ENCODE results near the gene PDZRN3. TPM values are rescaled to one million over a fixed set of nuclear protein-coding genes. Genes with fewer than 3 reads are reported as not detected.

PDZRN3 gene
- total RNA-seq, 1 donor from 2014 or later: 3.4 TPM

DNA sequence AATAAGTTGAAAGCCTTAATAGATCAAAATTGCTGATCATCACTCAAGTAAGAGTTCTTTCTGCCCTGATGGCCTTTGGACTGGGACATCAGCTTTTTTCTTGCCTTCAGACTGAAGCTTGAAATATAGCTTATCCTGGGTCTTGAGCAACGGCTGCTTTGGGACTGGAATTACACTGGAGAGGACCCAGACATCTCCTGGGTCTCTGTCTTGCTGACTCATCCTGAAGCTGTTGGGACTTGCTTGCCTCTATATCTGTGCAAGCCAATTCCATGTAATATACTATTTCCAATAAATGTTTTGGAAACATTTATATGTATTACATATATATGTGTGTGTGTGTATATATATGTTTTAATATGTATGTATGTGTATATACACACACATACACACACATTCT, 260.2 kb downstream of the PDZRN3 start:
- no peaks in the 10 kb centered on the region for H3K36me3 ChIP-seq
- no peaks in the 10 kb centered on the region for H3K4me1 Mint-ChIP-seq
- H3K36me3 Mint-ChIP-seq: no peaks in the 10 kb centered on the region
- H3K4me3 ChIP-seq: no peak overlapping the region
- DNase-seq (ENCODE audit: low spot score): no peak
- no peak overlapping the region for H3K27ac Mint-ChIP-seq
- H3K9ac ChIP-seq: no peak overlapping the region
- H3K27ac ChIP-seq: no peak overlapping the region
- no peaks in the 10 kb centered on the region for H3K9me3 ChIP-seq (ENCODE audit: low read depth)
- H3K9me3 Mint-ChIP-seq: peaks cover 4% of the 10 kb centered on the region
- no peaks in the 10 kb centered on the region for H3F3A ChIP-seq (ENCODE audit: low read depth)
- H4K20me1 ChIP-seq (ENCODE audit: low read depth): no peaks in the 10 kb centered on the region
- H3K27me3 ChIP-seq: no peaks in the 10 kb centered on the region
- TF ChIP-seq, protein P1, sequence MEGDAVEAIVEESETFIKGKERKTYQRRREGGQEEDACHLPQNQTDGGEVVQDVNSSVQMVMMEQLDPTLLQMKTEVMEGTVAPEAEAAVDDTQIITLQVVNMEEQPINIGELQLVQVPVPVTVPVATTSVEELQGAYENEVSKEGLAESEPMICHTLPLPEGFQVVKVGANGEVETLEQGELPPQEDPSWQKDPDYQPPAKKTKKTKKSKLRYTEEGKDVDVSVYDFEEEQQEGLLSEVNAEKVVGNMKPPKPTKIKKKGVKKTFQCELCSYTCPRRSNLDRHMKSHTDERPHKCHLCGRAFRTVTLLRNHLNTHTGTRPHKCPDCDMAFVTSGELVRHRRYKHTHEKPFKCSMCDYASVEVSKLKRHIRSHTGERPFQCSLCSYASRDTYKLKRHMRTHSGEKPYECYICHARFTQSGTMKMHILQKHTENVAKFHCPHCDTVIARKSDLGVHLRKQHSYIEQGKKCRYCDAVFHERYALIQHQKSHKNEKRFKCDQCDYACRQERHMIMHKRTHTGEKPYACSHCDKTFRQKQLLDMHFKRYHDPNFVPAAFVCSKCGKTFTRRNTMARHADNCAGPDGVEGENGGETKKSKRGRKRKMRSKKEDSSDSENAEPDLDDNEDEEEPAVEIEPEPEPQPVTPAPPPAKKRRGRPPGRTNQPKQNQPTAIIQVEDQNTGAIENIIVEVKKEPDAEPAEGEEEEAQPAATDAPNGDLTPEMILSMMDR (IDR thresholded peaks at IDR 0.05): no peak
- no peak for TF ChIP-seq EZH2 (IDR thresholded peaks at IDR 0.05)
- no peak for TF ChIP-seq EZH2phosphoT487 (IDR thresholded peaks at IDR 0.05)
- no peaks in the 10 kb centered on the region for H3K79me2 ChIP-seq (ENCODE audit: low read depth)
- no peak overlapping the region for H3K4me2 ChIP-seq
- H2AFZ ChIP-seq (replicated peaks): no peak overlapping the region
- no peak overlapping the region for H3K4me3 Mint-ChIP-seq
- peaks cover 5% of the 10 kb centered on the region for H3K27me3 Mint-ChIP-seq (ENCODE audit: insufficient read depth, low read depth)
- H3K4me1 ChIP-seq: no peaks in the 10 kb centered on the region

DNA sequence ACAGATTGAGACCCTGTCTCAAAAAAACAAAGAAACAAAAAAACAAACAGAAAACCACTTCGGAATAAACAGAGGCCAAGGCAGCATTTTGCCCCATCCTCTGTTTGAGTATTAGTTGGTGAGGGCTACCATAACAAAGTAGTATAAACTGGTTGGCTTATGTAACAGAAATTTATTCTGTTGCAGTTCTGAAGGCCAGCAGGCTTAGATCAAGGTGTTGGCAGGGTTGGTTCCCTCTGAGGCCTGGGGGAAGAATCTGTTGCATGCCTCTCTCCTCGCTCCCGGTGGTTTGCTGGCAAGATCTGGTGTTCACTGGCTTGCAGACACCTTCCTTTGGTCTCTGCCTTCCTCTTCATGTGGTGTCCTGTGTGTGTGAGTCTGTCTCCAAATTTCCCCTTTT, 261.6 kb downstream of the PDZRN3 start:
- Histone ChIP-seq H3K79me2 (ENCODE audit: low read depth) (no peaks in the 10 kb centered on the region), H2AFZ (replicated peaks) (no peak overlapping the region), H3K9me3 (ENCODE audit: low read depth) (no peaks in the 10 kb centered on the region), H3K27me3 (no peaks in the 10 kb centered on the region), H3K36me3 (no peaks in the 10 kb centered on the region), H3K9ac (no peak overlapping the region), H3F3A (ENCODE audit: low read depth) (no peaks in the 10 kb centered on the region), H3K4me1 (no peaks in the 10 kb centered on the region), H3K27ac (no peak overlapping the region), H3K4me3 (no peak overlapping the region), H3K4me2 (no peak overlapping the region), H4K20me1 (ENCODE audit: low read depth) (no peaks in the 10 kb centered on the region)
- peaks cover 6% of the 10 kb centered on the region for H3K9me3 Mint-ChIP-seq
- no peaks in the 10 kb centered on the region for H3K36me3 Mint-ChIP-seq
- TF ChIP-seq, protein P1 (IDR thresholded peaks at IDR 0.05): no peak
- no peak for TF ChIP-seq EZH2 (IDR thresholded peaks at IDR 0.05)
- no peak for TF ChIP-seq EZH2phosphoT487 (IDR thresholded peaks at IDR 0.05)
- H3K4me1 Mint-ChIP-seq: no peaks in the 10 kb centered on the region
- no peak for DNase-seq (ENCODE audit: low spot score)
- H3K27ac Mint-ChIP-seq: no peak overlapping the region
- no peak overlapping the region for H3K4me3 Mint-ChIP-seq
- peaks cover 5% of the 10 kb centered on the region for H3K27me3 Mint-ChIP-seq (ENCODE audit: insufficient read depth, low read depth)

DNA sequence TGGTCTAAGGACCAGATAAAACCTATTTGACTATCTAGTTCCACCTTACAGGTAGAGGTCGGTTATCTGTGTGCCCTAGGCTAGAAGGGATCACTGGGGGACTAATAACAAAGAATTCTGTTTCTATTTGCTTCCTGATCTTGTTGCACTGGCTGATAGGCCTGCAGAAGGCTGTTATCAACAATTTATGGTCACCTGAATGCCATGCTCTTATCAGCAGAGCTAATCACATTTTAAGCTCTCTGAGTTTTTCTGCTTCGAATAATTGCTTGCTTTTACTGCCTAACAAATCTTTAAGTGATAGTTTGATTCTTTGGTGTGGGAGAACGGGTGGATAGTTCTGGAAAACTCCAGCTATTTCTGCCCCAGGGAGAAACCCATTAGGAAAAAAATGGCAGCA, 263.1 kb downstream of the PDZRN3 start:
- H3K4me1 Mint-ChIP-seq: no peaks in the 10 kb centered on the region
- TF ChIP-seq EZH2 (IDR thresholded peaks at IDR 0.05): no peak
- TF ChIP-seq EZH2phosphoT487 (IDR thresholded peaks at IDR 0.05): no peak
- TF ChIP-seq, protein P1 (IDR thresholded peaks at IDR 0.05): no peak
- no peak overlapping the region for H2AFZ ChIP-seq (replicated peaks)
- H3K4me1 ChIP-seq: no peaks in the 10 kb centered on the region
- H3K79me2 ChIP-seq (ENCODE audit: low read depth): no peaks in the 10 kb centered on the region
- H4K20me1 ChIP-seq (ENCODE audit: low read depth): no peaks in the 10 kb centered on the region
- H3K9ac ChIP-seq: no peak overlapping the region
- no peak overlapping the region for H3K27ac ChIP-seq
- H3K27ac Mint-ChIP-seq: no peak overlapping the region
- peaks cover 5% of the 10 kb centered on the region for H3K27me3 Mint-ChIP-seq (ENCODE audit: insufficient read depth, low read depth)
- no peaks in the 10 kb centered on the region for H3K27me3 ChIP-seq
- DNase-seq (ENCODE audit: low spot score): no peak
- H3K36me3 ChIP-seq: no peaks in the 10 kb centered on the region
- H3K4me2 ChIP-seq: no peak overlapping the region
- H3K9me3 Mint-ChIP-seq: peaks cover 7% of the 10 kb centered on the region
- H3K9me3 ChIP-seq (ENCODE audit: low read depth): no peaks in the 10 kb centered on the region
- H3K4me3 Mint-ChIP-seq: no peak overlapping the region
- H3F3A ChIP-seq (ENCODE audit: low read depth): no peaks in the 10 kb centered on the region
- no peak overlapping the region for H3K4me3 ChIP-seq
- no peaks in the 10 kb centered on the region for H3K36me3 Mint-ChIP-seq
